Stimulated activated memory B cell treated with anti-CD40 and anti-IgM and Interleukin-4, amounts not matched to agents 10 μg/mL and 1 μg/mL and 100 μg/mL, for 72 hours (primary cell): ENCODE measurements around the gene RNF150.

Experiments used
- ATAC-seq: fragments of 150-1000 bp; cut with Tn5 transposase; 2 replicates; pipeline ENCODE4 v1.10.0; 2021
- H3K27ac Mint-ChIP-seq: one replicate; pipeline ENCODE4 v1.8.0; 2022; ENCODE audit warnings: mild to moderate bottlenecking, mixed read lengths
- H3K27me3 Mint-ChIP-seq: one replicate; pipeline ENCODE4 v1.8.0; 2022; ENCODE audit warnings: mixed read lengths
- H3K36me3 Mint-ChIP-seq: one replicate; pipeline ENCODE4 v1.8.0; 2022; ENCODE audit warnings: mixed read lengths
- H3K4me1 Mint-ChIP-seq: one replicate; pipeline ENCODE4 v1.8.0; 2022; ENCODE audit warnings: mixed read lengths
- H3K4me3 Mint-ChIP-seq: one replicate; pipeline ENCODE4 v1.8.0; 2022; ENCODE audit warnings: mild to moderate bottlenecking, moderate library complexity, mixed read lengths
- H3K9me3 Mint-ChIP-seq: one replicate; pipeline ENCODE4 v1.8.0; 2022; ENCODE audit warnings: mixed read lengths

Gene RNF150

DNA sequence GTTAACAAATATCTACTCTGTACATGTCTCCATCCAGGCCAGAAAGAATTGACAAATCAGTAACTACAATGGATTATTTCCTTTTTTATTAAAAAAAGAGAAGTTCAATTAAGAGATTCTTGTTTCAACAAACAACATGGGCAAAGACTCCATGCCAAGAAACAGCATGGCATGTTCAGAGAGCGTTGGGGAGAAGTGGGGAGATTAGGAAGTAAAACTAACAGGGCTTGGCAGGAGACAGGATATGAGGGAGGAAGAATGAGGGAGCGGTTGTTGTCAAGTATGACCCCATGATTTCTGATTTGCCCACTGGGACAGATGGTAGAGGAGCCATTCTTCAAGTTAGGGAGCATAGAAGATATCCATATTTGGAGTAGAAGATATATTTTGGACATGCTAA lies 128.4 kb downstream of the RNF150 start:
- Mint-ChIP-seq H3K4me1 (no peaks in the 10 kb centered on the region), H3K4me3 (no peak overlapping the region), H3K27me3 (peaks cover 2% of the 10 kb centered on the region), H3K36me3 (no peaks in the 10 kb centered on the region), H3K27ac (no peak overlapping the region), H3K9me3 (no peaks in the 10 kb centered on the region)
- ATAC-seq: no peak

- Mint-ChIP-seq H3K4me3 (no peak overlapping the region), H3K27ac (no peak overlapping the region)
These were observed 130.1 kb downstream of the RNF150 start for GRCh38 chr4:141003193-141003592.

DNA sequence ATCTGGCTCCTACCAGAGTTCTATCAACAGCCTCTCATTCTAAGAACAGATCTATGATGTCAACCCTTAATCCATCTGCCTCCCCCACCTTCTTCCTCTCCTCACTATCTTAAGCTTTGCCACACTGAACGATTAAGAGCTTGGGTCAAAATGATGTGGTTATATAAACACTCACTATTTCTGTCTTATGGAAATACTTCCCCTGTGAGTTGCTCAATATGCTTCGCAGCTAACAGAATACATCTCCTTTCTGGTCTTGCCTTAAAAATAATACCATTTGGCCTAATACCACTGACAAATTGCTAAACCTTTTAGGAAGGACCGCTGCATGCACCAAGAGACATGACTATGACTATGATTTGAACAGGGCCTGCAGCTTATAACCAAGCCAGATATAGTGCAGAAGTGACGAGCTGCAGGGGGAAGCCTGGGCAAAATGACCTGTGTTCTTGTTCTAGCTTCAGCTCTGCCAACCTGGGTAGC lies 130.9 kb downstream of the RNF150 start:
- Mint-ChIP-seq H3K27me3 (peaks cover 7% of the 10 kb centered on the region), H3K27ac (no peak overlapping the region), H3K4me1 (no peaks in the 10 kb centered on the region), H3K36me3 (no peaks in the 10 kb centered on the region), H3K9me3 (no peaks in the 10 kb centered on the region), H3K4me3 (no peak overlapping the region)
- no peak for ATAC-seq

More at GRCh38 chr4:141003193-141003592, 130.1 kb downstream of the RNF150 start:
- H3K27me3 Mint-ChIP-seq: peaks cover 7% of the 10 kb centered on the region
- no peak for ATAC-seq
- H3K4me1 Mint-ChIP-seq: no peaks in the 10 kb centered on the region
- H3K9me3 Mint-ChIP-seq: no peaks in the 10 kb centered on the region
- H3K36me3 Mint-ChIP-seq: no peaks in the 10 kb centered on the region

DNA sequence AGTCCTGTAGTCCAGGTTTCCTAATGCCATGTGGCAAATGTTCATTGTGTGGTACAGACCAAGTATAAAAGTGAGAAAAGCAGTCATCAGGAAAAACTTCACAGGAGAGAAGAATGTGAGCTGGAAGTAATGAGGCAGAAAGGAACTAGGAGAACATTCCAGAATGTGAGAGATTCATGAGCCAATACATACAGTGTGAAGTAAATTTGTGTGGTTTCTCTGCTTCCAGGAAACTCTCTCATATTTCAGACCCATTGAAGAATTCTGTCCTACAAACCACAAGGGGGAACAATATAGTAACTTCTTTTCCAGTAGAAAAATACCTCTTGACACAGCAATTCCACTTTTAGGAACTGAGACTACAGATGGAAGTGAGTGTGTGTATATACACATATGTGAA lies 136.5 kb downstream of the RNF150 start:
- H3K4me1 Mint-ChIP-seq: no peaks in the 10 kb centered on the region
- H3K27ac Mint-ChIP-seq: no peak overlapping the region
- no peak for ATAC-seq
- H3K4me3 Mint-ChIP-seq: no peak overlapping the region
- H3K27me3 Mint-ChIP-seq: peaks cover 24% of the 10 kb centered on the region
- H3K9me3 Mint-ChIP-seq: peaks cover 4% of the 10 kb centered on the region
- H3K36me3 Mint-ChIP-seq: no peaks in the 10 kb centered on the region

DNA sequence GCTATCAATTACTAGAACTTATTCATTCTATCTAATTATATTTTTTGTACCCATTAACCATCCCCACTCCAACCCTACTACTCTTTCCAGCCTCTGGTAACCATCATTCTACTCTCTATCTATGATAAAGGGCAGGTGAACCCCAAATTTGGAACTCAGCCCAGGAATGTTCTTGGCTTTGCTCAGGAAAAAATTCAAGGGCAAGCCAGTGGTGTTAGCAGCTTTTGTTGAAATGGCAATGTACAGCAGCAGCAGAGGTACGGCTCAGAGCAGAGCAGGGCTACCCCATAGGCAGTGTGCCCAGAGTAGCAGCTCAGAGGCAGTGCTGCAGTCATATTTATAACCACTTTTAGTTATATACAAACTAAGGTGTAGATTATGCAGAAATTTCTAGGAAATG lies 138.2 kb downstream of the RNF150 start:
- Mint-ChIP-seq H3K4me1 (no peaks in the 10 kb centered on the region), H3K36me3 (no peaks in the 10 kb centered on the region), H3K9me3 (peaks cover 4% of the 10 kb centered on the region), H3K4me3 (no peak overlapping the region), H3K27ac (no peak overlapping the region), H3K27me3 (peaks cover 24% of the 10 kb centered on the region)
- ATAC-seq: no peak

GRCh38 chr4:140994015-140994414 lies 139.3 kb downstream of the RNF150 start:
- no peak overlapping the region for H3K27ac Mint-ChIP-seq
- H3K27me3 Mint-ChIP-seq: peaks cover 16% of the 10 kb centered on the region
- H3K9me3 Mint-ChIP-seq: peaks cover 4% of the 10 kb centered on the region
- ATAC-seq: no peak
- no peaks in the 10 kb centered on the region for H3K4me1 Mint-ChIP-seq
- H3K4me3 Mint-ChIP-seq: no peak overlapping the region
- H3K36me3 Mint-ChIP-seq: no peaks in the 10 kb centered on the region

DNA sequence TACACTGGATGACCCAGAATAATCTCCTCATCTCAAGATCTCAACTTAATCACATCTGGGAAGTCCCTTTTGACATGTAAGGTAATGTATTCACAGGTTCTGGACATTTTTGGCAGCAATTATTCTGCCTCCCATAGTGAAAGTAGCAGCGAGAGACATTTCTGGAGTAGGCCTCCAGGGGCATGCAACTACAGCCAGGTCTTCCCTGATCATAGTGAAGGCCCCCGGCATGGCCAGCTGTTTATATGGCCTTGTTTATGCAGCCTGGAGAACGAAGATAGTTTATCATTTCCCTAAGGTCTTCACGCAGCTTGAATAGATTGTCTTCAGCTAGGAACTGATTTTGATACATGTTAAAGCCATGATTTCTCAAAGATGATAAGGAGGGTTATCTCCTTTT lies 139.9 kb downstream of the RNF150 start:
- Mint-ChIP-seq H3K27me3 (peaks cover 16% of the 10 kb centered on the region), H3K4me3 (no peak overlapping the region), H3K27ac (no peak overlapping the region), H3K9me3 (peaks cover 4% of the 10 kb centered on the region), H3K36me3 (no peaks in the 10 kb centered on the region), H3K4me1 (no peaks in the 10 kb centered on the region)
- ATAC-seq: no peak

DNA sequence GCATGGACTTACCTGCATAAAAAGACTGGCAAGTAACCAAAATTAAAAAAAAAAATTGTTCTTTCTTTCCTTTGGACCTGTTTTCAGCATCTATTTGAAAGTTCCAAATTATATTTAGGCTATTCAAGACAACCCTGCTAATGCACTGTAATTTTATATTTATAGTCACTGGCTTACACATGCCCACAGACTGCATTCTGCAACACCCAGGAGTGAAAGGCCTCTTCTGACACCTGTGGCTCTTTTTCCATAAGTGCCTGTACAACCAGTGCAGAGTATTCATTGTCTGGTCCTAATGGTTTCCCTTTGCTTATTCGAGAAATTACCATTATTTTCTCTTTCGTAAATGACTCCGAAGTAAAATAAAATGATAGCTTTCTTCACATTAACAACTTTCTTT lies 143.3 kb downstream of the RNF150 start:
- H3K27ac Mint-ChIP-seq: no peak overlapping the region
- no peak overlapping the region for H3K4me3 Mint-ChIP-seq
- H3K27me3 Mint-ChIP-seq: peaks cover 22% of the 10 kb centered on the region
- H3K4me1 Mint-ChIP-seq: no peaks in the 10 kb centered on the region
- no peaks in the 10 kb centered on the region for H3K36me3 Mint-ChIP-seq
- ATAC-seq: no peak
- no peaks in the 10 kb centered on the region for H3K9me3 Mint-ChIP-seq

GRCh38 chr4:140986045-140986444 lies 147.2 kb downstream of the RNF150 start:
- no peak for ATAC-seq
- Mint-ChIP-seq H3K4me3 (no peak overlapping the region), H3K36me3 (no peaks in the 10 kb centered on the region), H3K4me1 (no peaks in the 10 kb centered on the region), H3K9me3 (no peaks in the 10 kb centered on the region), H3K27me3 (peaks cover 17% of the 10 kb centered on the region), H3K27ac (no peak overlapping the region)

- no peak overlapping the region for H3K4me3 Mint-ChIP-seq
- ATAC-seq: no peak
- no peaks in the 10 kb centered on the region for H3K9me3 Mint-ChIP-seq
- no peaks in the 10 kb centered on the region for H3K36me3 Mint-ChIP-seq
- H3K27ac Mint-ChIP-seq: no peak overlapping the region
- H3K4me1 Mint-ChIP-seq: no peaks in the 10 kb centered on the region
- peaks cover 17% of the 10 kb centered on the region for H3K27me3 Mint-ChIP-seq
These were observed 150.5 kb downstream of the RNF150 start for GRCh38 chr4:140982613-140983340.

DNA sequence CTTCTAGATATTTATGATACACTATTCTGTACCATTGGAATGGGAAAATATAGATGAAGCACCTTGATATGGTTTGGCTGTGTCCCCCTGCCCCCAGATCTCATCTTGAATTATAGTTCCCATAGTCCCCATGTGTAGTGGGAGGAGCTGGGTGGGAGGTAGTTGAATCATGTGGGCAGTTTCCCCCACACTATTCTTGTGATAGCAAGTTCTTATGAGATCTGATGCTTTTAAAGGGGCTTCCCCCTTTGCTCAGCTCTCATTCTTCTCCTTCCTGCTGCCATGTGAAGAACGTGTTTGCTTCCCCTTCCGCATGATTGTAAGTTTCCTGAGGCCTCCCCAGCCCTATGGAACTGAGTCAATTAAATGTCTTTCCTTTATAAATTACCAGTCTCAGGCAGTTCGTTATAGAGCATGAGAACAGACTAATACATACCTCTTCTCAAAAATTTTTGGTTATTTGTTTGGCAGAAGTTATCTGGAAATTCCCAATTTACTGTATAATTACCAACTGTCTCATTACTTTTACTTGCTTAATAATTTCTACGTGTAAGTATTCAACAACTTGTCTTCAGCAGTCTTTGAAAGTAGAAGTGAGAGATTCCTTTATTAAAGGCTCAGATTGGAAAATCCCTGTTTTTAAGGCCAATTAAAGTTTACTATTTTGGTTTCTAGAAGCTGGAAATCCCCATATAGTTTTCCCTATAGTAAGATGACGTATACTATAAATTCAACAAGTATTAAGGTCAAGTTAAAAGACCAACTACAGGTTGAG lies 152.7 kb downstream of the RNF150 start:
- no peak overlapping the region for H3K27ac Mint-ChIP-seq
- H3K27me3 Mint-ChIP-seq: peaks cover 14% of the 10 kb centered on the region
- H3K9me3 Mint-ChIP-seq: no peaks in the 10 kb centered on the region

GRCh38 chr4:140976768-140977167 lies 156.5 kb downstream of the RNF150 start:
- no peak overlapping the region for H3K27ac Mint-ChIP-seq
- H3K4me3 Mint-ChIP-seq: no peak overlapping the region
- ATAC-seq: no peak
- H3K36me3 Mint-ChIP-seq: no peaks in the 10 kb centered on the region
- H3K4me1 Mint-ChIP-seq: no peaks in the 10 kb centered on the region
- peaks cover 7% of the 10 kb centered on the region for H3K27me3 Mint-ChIP-seq
- no peaks in the 10 kb centered on the region for H3K9me3 Mint-ChIP-seq

More for the DNA sequence above, 152.7 kb downstream of the RNF150 start:
- H3K36me3 Mint-ChIP-seq: no peaks in the 10 kb centered on the region
- ATAC-seq: no peak
- H3K4me1 Mint-ChIP-seq: no peaks in the 10 kb centered on the region
- H3K4me3 Mint-ChIP-seq: no peak overlapping the region

- Mint-ChIP-seq H3K27me3 (peaks cover 3% of the 10 kb centered on the region), H3K9me3 (no peaks in the 10 kb centered on the region), H3K27ac (no peak overlapping the region), H3K4me3 (no peak overlapping the region), H3K4me1 (no peaks in the 10 kb centered on the region), H3K36me3 (no peaks in the 10 kb centered on the region)
- ATAC-seq: no peak
These were observed 162.0 kb downstream of the RNF150 start for GRCh38 chr4:140971077-140971792.

- H3K4me3 Mint-ChIP-seq: no peak overlapping the region
- no peak for ATAC-seq
- no peaks in the 10 kb centered on the region for H3K27me3 Mint-ChIP-seq
- no peak overlapping the region for H3K27ac Mint-ChIP-seq
- H3K9me3 Mint-ChIP-seq: no peaks in the 10 kb centered on the region
- no peaks in the 10 kb centered on the region for H3K36me3 Mint-ChIP-seq
- H3K4me1 Mint-ChIP-seq: no peaks in the 10 kb centered on the region
These were observed 164.0 kb downstream of the RNF150 start for GRCh38 chr4:140969296-140969695.

GRCh38 chr4:140968371-140968770 lies 164.9 kb downstream of the RNF150 start:
- H3K4me1 Mint-ChIP-seq: no peaks in the 10 kb centered on the region
- no peak overlapping the region for H3K4me3 Mint-ChIP-seq
- H3K9me3 Mint-ChIP-seq: no peaks in the 10 kb centered on the region
- no peaks in the 10 kb centered on the region for H3K27me3 Mint-ChIP-seq
- ATAC-seq: no peak
- H3K27ac Mint-ChIP-seq: no peak overlapping the region
- no peaks in the 10 kb centered on the region for H3K36me3 Mint-ChIP-seq
